ENCODE measurements around the gene CCDC187. TPM values are rescaled to one million over a fixed set of nuclear protein-coding genes. Genes with fewer than 3 reads are reported as not detected.
A peak's percentile ranks its signal among the peaks of the same experiment; 100 is the strongest.

Gene CCDC187
- total RNA-seq, 2 experiments from 2014 or later: not detected

- H3K27ac Mint-ChIP-seq: peak overlapping the region; percentile 85
- H3K4me3 Mint-ChIP-seq: peak overlapping the region; percentile 48
- H3K27me3 Mint-ChIP-seq: no peaks in the 10 kb centered on the region
- peaks cover 34% of the 10 kb centered on the region for H3K4me1 Mint-ChIP-seq
- H3K36me3 Mint-ChIP-seq (ENCODE audit: low read depth): peaks cover 23% of the 10 kb centered on the region
- no peaks in the 10 kb centered on the region for H3K9me3 Mint-ChIP-seq
- POLR2A ChIA-PET: no interaction called here
- peak; percentile 77 for DNase-seq
- CTCF ChIA-PET: interaction anchor here (0.6 kb wide), 1 partner anchor 35 kb away, joined by 3 read pairs; no protein-coding TSS in a partner anchor
Observed at GRCh38 chr9:136225748-136226679, 77.9 kb downstream of the CCDC187 start.

GRCh38 chr9:136225366-136225747 is 78.5 kb downstream of the CCDC187 start:
- H3K4me3 Mint-ChIP-seq: peak overlapping the region; percentile 48
- peaks cover 36% of the 10 kb centered on the region for H3K4me1 Mint-ChIP-seq
- H3K27ac Mint-ChIP-seq: peak overlapping the region; percentile 85
- no peaks in the 10 kb centered on the region for H3K9me3 Mint-ChIP-seq
- DNase-seq: peak; percentile 43
- ChIA-PET CTCF (interaction anchor here (0.6 to 2.0 kb wide), 5 partner anchors 10 to 136 kb away, joined by 3 to 4 read pairs (median 4); no protein-coding TSS in a partner anchor), POLR2A (no interaction called here)
- no peaks in the 10 kb centered on the region for H3K27me3 Mint-ChIP-seq
- H3K36me3 Mint-ChIP-seq (ENCODE audit: low read depth): peaks cover 22% of the 10 kb centered on the region

- Mint-ChIP-seq H3K4me3 (no peak overlapping the region), H3K4me1 (peaks cover 40% of the 10 kb centered on the region), H3K36me3 (ENCODE audit: low read depth) (peaks cover 28% of the 10 kb centered on the region), H3K27ac (peak overlapping the region; percentile 85), H3K9me3 (no peaks in the 10 kb centered on the region), H3K27me3 (no peaks in the 10 kb centered on the region)
- ChIA-PET POLR2A (no interaction called here), CTCF (interaction anchor here (0.9 to 2.0 kb wide), 4 partner anchors 8 to 134 kb away, joined by 4 read pairs; no protein-coding TSS in a partner anchor)
- no peak for DNase-seq
Observed at GRCh38 chr9:136223871-136224640, 79.8 kb downstream of the CCDC187 start.

- H3K4me3 Mint-ChIP-seq: no peak overlapping the region
- no peaks in the 10 kb centered on the region for H3K27me3 Mint-ChIP-seq
- H3K27ac Mint-ChIP-seq: no peak overlapping the region
- DNase-seq: no peak
- H3K4me1 Mint-ChIP-seq: peaks cover 35% of the 10 kb centered on the region
- no peaks in the 10 kb centered on the region for H3K9me3 Mint-ChIP-seq
- ChIA-PET CTCF (no interaction called here), POLR2A (no interaction called here)
- peaks cover 30% of the 10 kb centered on the region for H3K36me3 Mint-ChIP-seq (ENCODE audit: low read depth)
Observed at GRCh38 chr9:136222906-136223285, 81.0 kb downstream of the CCDC187 start.

- peaks cover 30% of the 10 kb centered on the region for H3K36me3 Mint-ChIP-seq (ENCODE audit: low read depth)
- POLR2A ChIA-PET: no interaction called here
- H3K27me3 Mint-ChIP-seq: no peaks in the 10 kb centered on the region
- no peak overlapping the region for H3K27ac Mint-ChIP-seq
- H3K9me3 Mint-ChIP-seq: no peaks in the 10 kb centered on the region
- no peak overlapping the region for H3K4me3 Mint-ChIP-seq
- no peak for DNase-seq
- peaks cover 34% of the 10 kb centered on the region for H3K4me1 Mint-ChIP-seq
- CTCF ChIA-PET: no interaction called here
Observed at GRCh38 chr9:136222166-136222905, 81.6 kb downstream of the CCDC187 start.

- no peaks in the 10 kb centered on the region for H3K9me3 Mint-ChIP-seq
- ChIA-PET POLR2A (no interaction called here), CTCF (no interaction called here)
- H3K4me3 Mint-ChIP-seq: no peak overlapping the region
- peak overlapping the region; percentile 73 for H3K27ac Mint-ChIP-seq
- peaks cover 27% of the 10 kb centered on the region for H3K4me1 Mint-ChIP-seq
- DNase-seq: peak; percentile 66
- H3K27me3 Mint-ChIP-seq: no peaks in the 10 kb centered on the region
- H3K36me3 Mint-ChIP-seq (ENCODE audit: low read depth): peaks cover 39% of the 10 kb centered on the region
Observed at GRCh38 chr9:136220017-136220729, 83.7 kb downstream of the CCDC187 start.

- H3K4me1 Mint-ChIP-seq: peaks cover 24% of the 10 kb centered on the region
- H3K27ac Mint-ChIP-seq: no peak overlapping the region
- H3K4me3 Mint-ChIP-seq: no peak overlapping the region
- POLR2A ChIA-PET: no interaction called here
- peaks cover 45% of the 10 kb centered on the region for H3K36me3 Mint-ChIP-seq (ENCODE audit: low read depth)
- CTCF ChIA-PET: interaction anchor here (0.5 kb wide), 1 partner anchor 512 kb away, joined by 4 read pairs; no protein-coding TSS in a partner anchor
- no peaks in the 10 kb centered on the region for H3K9me3 Mint-ChIP-seq
- no peak for DNase-seq
- H3K27me3 Mint-ChIP-seq: no peaks in the 10 kb centered on the region
Observed at GRCh38 chr9:136219276-136219675, 84.6 kb downstream of the CCDC187 start.

GRCh38 chr9:136218673-136219072 is 85.2 kb downstream of the CCDC187 start:
- CTCF ChIA-PET: no interaction called here
- H3K36me3 Mint-ChIP-seq (ENCODE audit: low read depth): peaks cover 47% of the 10 kb centered on the region

GRCh38 chr9:136218271-136218670 is 85.6 kb downstream of the CCDC187 start:
- Mint-ChIP-seq H3K4me1 (peaks cover 21% of the 10 kb centered on the region), H3K4me3 (no peak overlapping the region), H3K36me3 (ENCODE audit: low read depth) (peaks cover 45% of the 10 kb centered on the region), H3K27ac (no peak overlapping the region), H3K27me3 (no peaks in the 10 kb centered on the region), H3K9me3 (no peaks in the 10 kb centered on the region)
- DNase-seq: no peak
- POLR2A ChIA-PET: no interaction called here
- CTCF ChIA-PET: no interaction called here

More at GRCh38 chr9:136218673-136219072, 85.2 kb downstream of the CCDC187 start:
- peaks cover 23% of the 10 kb centered on the region for H3K4me1 Mint-ChIP-seq
- no peak overlapping the region for H3K27ac Mint-ChIP-seq
- POLR2A ChIA-PET: no interaction called here
- H3K27me3 Mint-ChIP-seq: no peaks in the 10 kb centered on the region
- H3K4me3 Mint-ChIP-seq: no peak overlapping the region
- DNase-seq: no peak
- no peaks in the 10 kb centered on the region for H3K9me3 Mint-ChIP-seq

GRCh38 chr9:136216541-136217244 is 87.2 kb downstream of the CCDC187 start:
- POLR2A ChIA-PET: no interaction called here
- CTCF ChIA-PET: interaction anchor here (1.4 kb wide), 1 partner anchor 8 kb away, joined by 4 read pairs; no protein-coding TSS in a partner anchor

GRCh38 chr9:136213733-136214132 is 90.2 kb downstream of the CCDC187 start:
- no peak overlapping the region for H3K27ac Mint-ChIP-seq
- no peaks in the 10 kb centered on the region for H3K4me1 Mint-ChIP-seq
- H3K9me3 Mint-ChIP-seq: no peaks in the 10 kb centered on the region
- H3K4me3 Mint-ChIP-seq: no peak overlapping the region
- POLR2A ChIA-PET: no interaction called here
- DNase-seq: no peak
- CTCF ChIA-PET: no interaction called here
- no peaks in the 10 kb centered on the region for H3K27me3 Mint-ChIP-seq
- H3K36me3 Mint-ChIP-seq (ENCODE audit: low read depth): peaks cover 35% of the 10 kb centered on the region

More at GRCh38 chr9:136216541-136217244, 87.2 kb downstream of the CCDC187 start:
- Mint-ChIP-seq H3K4me1 (peaks cover 17% of the 10 kb centered on the region), H3K4me3 (no peak overlapping the region), H3K9me3 (no peaks in the 10 kb centered on the region), H3K27me3 (no peaks in the 10 kb centered on the region), H3K36me3 (ENCODE audit: low read depth) (peaks cover 48% of the 10 kb centered on the region), H3K27ac (no peak overlapping the region)
- DNase-seq: no peak
